IMR-90 (cell line): Measurements from ENCODE around the gene METTL8. TPM values are rescaled to one million over a fixed set of nuclear protein-coding genes. Genes with fewer than 3 reads are reported as not detected.

ENCODE experiments used
- ATAC-seq: fragments of 200-7000 bp; cut with Tn5 transposase; 2 replicates; pipeline ENCODE4 v1.9.1; 2020; ENCODE audit warnings: low read depth, mild to moderate bottlenecking, moderate library complexity
- BruUV-seq: library from RNA; stranded (reverse); fragments of 400-500 nt; replicated peaks from 2 replicates; lab custom pipeline; 2021; lab: Mats Ljungman, UMichigan
- CTCF ChIA-PET: fragments of 300-600 bp; formaldehyde crosslinking; extraction: SDS; loops from one replicate; lab custom pipeline; 2021; ENCODE audit warnings: antibody characterized with exemption; lab: Yijun Ruan, JAX
- POLR2A ChIA-PET: fragments of 300-600 bp; sonication (Branson Sonifier 250); formaldehyde crosslinking; loops from one replicate; lab custom pipeline; 2022; ENCODE audit warnings: antibody characterized with exemption; ENCODE audit not compliant: unreplicated experiment; lab: Charles Lee
- DNase-seq: peaks from one replicate; pipeline ENCODE4 v3.0.0; 2013
- H2AFZ ChIP-seq: replicated peaks from 2 replicates; pipeline ENCODE3; 2013; ENCODE audit warnings: low read length, mild to moderate bottlenecking; ENCODE audit not compliant: poor library complexity
- H2AK5ac ChIP-seq: 2 replicates; pipeline ENCODE4 v1.6.1; 2013; ENCODE audit warnings: low read depth, low read length, inconsistent platforms
- H2AK9ac ChIP-seq: replicated peaks from 2 replicates; pipeline ENCODE3; 2013; ENCODE audit warnings: mild to moderate bottlenecking, low read depth, low read length, moderate library complexity; ENCODE audit not compliant: poor library complexity
- H2BK120ac ChIP-seq: 2 replicates; pipeline ENCODE4 v1.6.1; 2013; ENCODE audit warnings: low read depth, low read length, inconsistent platforms
- H2BK15ac ChIP-seq: 3 replicates; pipeline ENCODE4 v1.6.1; 2013; ENCODE audit warnings: low read depth, low read length, inconsistent platforms
- H2BK20ac ChIP-seq: 2 replicates; pipeline ENCODE4 v1.6.1; 2013; ENCODE audit warnings: low read depth, mild to moderate bottlenecking, inconsistent platforms, low read length, moderate library complexity
- H2BK5ac ChIP-seq: 2 replicates; pipeline ENCODE4 v1.6.1; 2013; ENCODE audit warnings: mild to moderate bottlenecking, low read depth, low read length, inconsistent platforms; ENCODE audit not compliant: poor library complexity, severe bottlenecking
- H3K14ac ChIP-seq: replicated peaks from 2 replicates; pipeline ENCODE4 v1.6.1; 2013; ENCODE audit warnings: low read depth, low read length, inconsistent platforms
- H3K18ac ChIP-seq: 2 replicates; pipeline ENCODE4 v1.6.1; 2013; ENCODE audit warnings: low read depth, low read length, control low read depth
- H3K23ac ChIP-seq: 2 replicates; pipeline ENCODE4 v1.6.1; 2013; ENCODE audit warnings: low read depth, low read length, inconsistent platforms
- H3K27ac ChIP-seq: 2 replicates; pipeline ENCODE4 v1.5.1; 2013; ENCODE audit warnings: mild to moderate bottlenecking, control low read depth, low read length; ENCODE audit not compliant: insufficient read depth
- H3K27me3 ChIP-seq: 2 replicates; pipeline ENCODE4 v1.6.1; 2013; ENCODE audit warnings: low read length; ENCODE audit not compliant: control insufficient read depth, insufficient read depth
- H3K36me3 ChIP-seq: 2 replicates; pipeline ENCODE4 v1.6.1; 2013; ENCODE audit warnings: low read length, mixed read lengths; ENCODE audit not compliant: control insufficient read depth, insufficient read depth
- H3K4ac ChIP-seq: 2 replicates; pipeline ENCODE4 v1.6.1; 2013; ENCODE audit warnings: low read depth, low read length, inconsistent platforms
- H3K4me1 ChIP-seq: 2 replicates; pipeline ENCODE4 v1.6.1; 2013; ENCODE audit warnings: low read length, mixed read lengths; ENCODE audit not compliant: control insufficient read depth, insufficient read depth
- H3K4me2 ChIP-seq: 2 replicates; pipeline ENCODE4 v1.6.1; 2013; ENCODE audit warnings: low read depth, mild to moderate bottlenecking, control low read depth, low read length, moderate library complexity
- H3K4me3 ChIP-seq: 2 replicates; pipeline ENCODE4 v1.5.1; 2013; ENCODE audit warnings: low read depth, mild to moderate bottlenecking, control low read depth, low read length, moderate library complexity; ENCODE audit not compliant: insufficient read depth
- H3K56ac ChIP-seq: 2 replicates; pipeline ENCODE4 v1.6.1; 2013; ENCODE audit warnings: low read length, inconsistent platforms; ENCODE audit not compliant: insufficient read depth; ENCODE audit errors: extremely low read depth
- H3K79me1 ChIP-seq, 2 experiments: 2 replicates each; pipeline ENCODE4 v1.6.1; 2013; ENCODE audit warnings: low read length in 2 of 2, inconsistent platforms in 1 of 2, low read depth in 1 of 2
- H3K9ac ChIP-seq: 2 replicates; pipeline ENCODE4 v1.6.1; 2013; ENCODE audit warnings: low read depth, low read length, control low read depth
- H3K9me1 ChIP-seq: 2 replicates; pipeline ENCODE4 v1.6.1; 2013; ENCODE audit warnings: low read length, inconsistent platforms; ENCODE audit not compliant: insufficient read depth
- H3K9me3 ChIP-seq: 2 replicates; pipeline ENCODE4 v1.6.1; 2013; ENCODE audit warnings: low read length; ENCODE audit not compliant: control insufficient read depth, insufficient read depth
- H4K20me1 ChIP-seq: 2 replicates; pipeline ENCODE4 v1.6.1; 2013; ENCODE audit warnings: low read length, inconsistent platforms; ENCODE audit not compliant: insufficient read depth
- H4K5ac ChIP-seq: 2 replicates; pipeline ENCODE4 v1.6.1; 2013; ENCODE audit warnings: mild to moderate bottlenecking, low read depth, low read length, control low read depth
- H4K8ac ChIP-seq, 2 experiments: 2 replicates each; pipeline ENCODE4 v1.6.1; 2013; ENCODE audit warnings: low read depth in 2 of 2, low read length in 2 of 2, control low read depth in 1 of 2, inconsistent platforms in 1 of 2
- H4K91ac ChIP-seq: 2 replicates; pipeline ENCODE4 v1.6.1; 2013; ENCODE audit warnings: low read depth, low read length, inconsistent platforms; ENCODE audit not compliant: insufficient read depth
- BHLHE40 ChIP-seq: fragments of 150-350 bp; IDR thresholded peaks from 2 replicates; pipeline ENCODE4 v1.6.1; 2016; ENCODE audit warnings: mild to moderate bottlenecking, low read depth, low read length
- CEBPB ChIP-seq: IDR thresholded peaks from 2 replicates; pipeline ENCODE4 v1.6.1; 2012; ENCODE audit warnings: low read depth, low read length, improper control_type of control experiment
- CHD1 ChIP-seq: IDR thresholded peaks from 2 replicates; pipeline ENCODE4 v1.6.1; 2012; ENCODE audit warnings: low read depth, low read length, improper control_type of control experiment
- FOS ChIP-seq: fragments of 150-350 bp; IDR thresholded peaks from 2 replicates; pipeline ENCODE4 v1.6.1; 2016; ENCODE audit warnings: low read depth, low read length
- MAFK ChIP-seq: IDR thresholded peaks from 2 replicates; pipeline ENCODE4 v1.6.1; 2012; ENCODE audit warnings: low read depth, low read length, improper control_type of control experiment
- MAZ ChIP-seq: IDR thresholded peaks from 2 replicates; pipeline ENCODE4 v1.6.1; 2012; ENCODE audit warnings: low read depth, mild to moderate bottlenecking, low read length, improper control_type of control experiment, moderate library complexity, borderline replicate concordance
- MXI1 ChIP-seq: IDR thresholded peaks from 2 replicates; pipeline ENCODE4 v1.6.1; 2012; ENCODE audit warnings: low read depth, mild to moderate bottlenecking, low read length, moderate library complexity, borderline replicate concordance
- NFE2L2 ChIP-seq: fragments of 150-350 bp; IDR thresholded peaks from 2 replicates; pipeline ENCODE4 v1.6.1; 2016; ENCODE audit warnings: low read depth, mild to moderate bottlenecking, low read length
- POLR2A ChIP-seq: IDR thresholded peaks from 2 replicates; pipeline ENCODE4 v1.6.1; 2012; ENCODE audit warnings: mild to moderate bottlenecking, low read depth, low read length
- RAD21 ChIP-seq: IDR thresholded peaks from 2 replicates; pipeline ENCODE4 v1.6.1; 2012; ENCODE audit warnings: low read length, improper control_type of control experiment
- RCOR1 ChIP-seq: IDR thresholded peaks from 2 replicates; pipeline ENCODE4 v1.6.1; 2012; ENCODE audit warnings: mild to moderate bottlenecking, low read length, improper control_type of control experiment; ENCODE audit not compliant: insufficient replicate concordance
- RFX5 ChIP-seq: IDR thresholded peaks from 2 replicates; pipeline ENCODE4 v1.8.0; 2012; ENCODE audit warnings: low read depth, mild to moderate bottlenecking, low read length, moderate library complexity
- SMC3 ChIP-seq: fragments of 150-350 bp; IDR thresholded peaks from 2 replicates; pipeline ENCODE4 v1.6.1; 2016; ENCODE audit warnings: low read depth, mild to moderate bottlenecking, antibody characterized with exemption, low read length, moderate library complexity
- WGBS, 2 experiments: methylation state at CpG; one replicate each; pipeline versions ENCODE4 v1.1.5 to v1.1.7; 2013; ENCODE audit warnings: missing lambda C conversion rate in 2 of 2; ENCODE audit not compliant: insufficient read length in 1 of 2; ENCODE audit errors: extremely low coverage in 2 of 2; 5-methylcytosine and 5-hydroxymethylcytosine counted together
- dilution Hi-C: fragments of 300-500 bp; cut with HindIII; formaldehyde crosslinking; loops from one replicate; pipeline ENCODE4 v1.14.3; 2018; ENCODE audit warnings: low sequenced_read_pairs; ENCODE audit not compliant: unreplicated experiment
- in situ Hi-C: fragments of 300-500 bp; cut with MboI; formaldehyde crosslinking; loops from 3 replicates; pipeline ENCODE4 v1.14.3; 2019; ENCODE audit warnings: low sequenced_read_pairs, inconsistent platforms, mixed read lengths
- intact Hi-C: fragments of 100-400 bp; cut with micrococcal nuclease; formaldehyde crosslinking; loops from 2 replicates; pipeline ENCODE4 v1.10.0; 2022
- polyA plus RNA-seq, 3 experiments: library from polyadenylated mRNA; depleted of rRNA; stranded (reverse); fragments of >200 nt; gene quantifications; 2 replicates each; pipeline ENCODE4 v1.2.3, GENCODE V29; 2012; ENCODE audit warnings: low replicate concordance in 1 of 3
- total RNA-seq: library from RNA; depleted of rRNA; stranded (reverse); fragments of >200 nt; gene quantifications from 2 replicates; pipeline ENCODE4 v1.2.3, GENCODE V29; 2012
- TF ChIP-seq, protein P1 (sequence below): fragments of 150-350 bp; IDR thresholded peaks from 2 replicates; pipeline ENCODE4 v1.6.1; 2016; ENCODE audit warnings: low read depth, mild to moderate bottlenecking, low read length, moderate library complexity, borderline replicate concordance
- TF ChIP-seq, protein P2 (sequence below): conservative IDR thresholded peaks from 2 replicates; pipeline ENCODE4 v1.5.1; 2012; ENCODE audit warnings: mild to moderate bottlenecking, low read depth, low read length, improper control_type of control experiment

METTL8 gene
- total and polyA plus RNA-seq, 2 of the 4 experiments (the other 2 are of a cell fraction) = 6.9 to 10.6 TPM

- Histone ChIP-seq H3K36me3 (no peaks in the 10 kb centered on the region), H3K27me3 (no peaks in the 10 kb centered on the region; the same call in 1 of the 2 replicates), H3K79me1 (no peaks in the 10 kb centered on the region), H4K5ac (no peak overlapping the region), H3K4me2 (no peak overlapping the region), H2AFZ (no peak overlapping the region), H2AK9ac (no peak overlapping the region), H2BK5ac (no peak overlapping the region), H3K14ac (no peak overlapping the region), H3K4me1 (peaks cover 1% of the 10 kb centered on the region; the same call in 1 of the 2 replicates), H3K9me1 (no peaks in the 10 kb centered on the region), H3K56ac (no peak overlapping the region), H2AK5ac (no peak overlapping the region), H4K91ac (no peak overlapping the region), H3K9ac (no peak overlapping the region), H4K8ac (no peak overlapping the region), H2BK15ac (no peak overlapping the region), H3K9me3 (no peaks in the 10 kb centered on the region), H3K23ac (no peak overlapping the region), H3K4ac (no peak overlapping the region), H2BK120ac (no peak overlapping the region), H3K4me3 (no peak overlapping the region), H3K18ac (no peak overlapping the region), H4K20me1 (no peaks in the 10 kb centered on the region), H3K27ac (no peak overlapping the region), H2BK20ac (no peak overlapping the region)
- no peak for TF ChIP-seq MAZ
- TF ChIP-seq CEBPB = no peak
- no peak for TF ChIP-seq MAFK
- no peak for TF ChIP-seq POLR2A
- TF ChIP-seq SMC3 = no peak
- no peak for TF ChIP-seq CHD1
- no peak for TF ChIP-seq NFE2L2
- no peak for TF ChIP-seq RFX5
- TF ChIP-seq, protein P1, sequence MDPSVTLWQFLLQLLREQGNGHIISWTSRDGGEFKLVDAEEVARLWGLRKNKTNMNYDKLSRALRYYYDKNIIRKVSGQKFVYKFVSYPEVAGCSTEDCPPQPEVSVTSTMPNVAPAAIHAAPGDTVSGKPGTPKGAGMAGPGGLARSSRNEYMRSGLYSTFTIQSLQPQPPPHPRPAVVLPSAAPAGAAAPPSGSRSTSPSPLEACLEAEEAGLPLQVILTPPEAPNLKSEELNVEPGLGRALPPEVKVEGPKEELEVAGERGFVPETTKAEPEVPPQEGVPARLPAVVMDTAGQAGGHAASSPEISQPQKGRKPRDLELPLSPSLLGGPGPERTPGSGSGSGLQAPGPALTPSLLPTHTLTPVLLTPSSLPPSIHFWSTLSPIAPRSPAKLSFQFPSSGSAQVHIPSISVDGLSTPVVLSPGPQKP = no peak
- no peak for TF ChIP-seq BHLHE40
- no peak for TF ChIP-seq RAD21
- TF ChIP-seq, protein P2, sequence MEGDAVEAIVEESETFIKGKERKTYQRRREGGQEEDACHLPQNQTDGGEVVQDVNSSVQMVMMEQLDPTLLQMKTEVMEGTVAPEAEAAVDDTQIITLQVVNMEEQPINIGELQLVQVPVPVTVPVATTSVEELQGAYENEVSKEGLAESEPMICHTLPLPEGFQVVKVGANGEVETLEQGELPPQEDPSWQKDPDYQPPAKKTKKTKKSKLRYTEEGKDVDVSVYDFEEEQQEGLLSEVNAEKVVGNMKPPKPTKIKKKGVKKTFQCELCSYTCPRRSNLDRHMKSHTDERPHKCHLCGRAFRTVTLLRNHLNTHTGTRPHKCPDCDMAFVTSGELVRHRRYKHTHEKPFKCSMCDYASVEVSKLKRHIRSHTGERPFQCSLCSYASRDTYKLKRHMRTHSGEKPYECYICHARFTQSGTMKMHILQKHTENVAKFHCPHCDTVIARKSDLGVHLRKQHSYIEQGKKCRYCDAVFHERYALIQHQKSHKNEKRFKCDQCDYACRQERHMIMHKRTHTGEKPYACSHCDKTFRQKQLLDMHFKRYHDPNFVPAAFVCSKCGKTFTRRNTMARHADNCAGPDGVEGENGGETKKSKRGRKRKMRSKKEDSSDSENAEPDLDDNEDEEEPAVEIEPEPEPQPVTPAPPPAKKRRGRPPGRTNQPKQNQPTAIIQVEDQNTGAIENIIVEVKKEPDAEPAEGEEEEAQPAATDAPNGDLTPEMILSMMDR = no peak
- no peak for TF ChIP-seq RCOR1
- TF ChIP-seq MXI1 = no peak
- no peak for TF ChIP-seq FOS
- POLR2A ChIA-PET = no interaction called here
- DNase-seq (no peak), ATAC-seq (no peak)
- intact Hi-C loops = no loop called here
- in situ Hi-C loops = no loop called here
- dilution Hi-C loops = no loop called here
- no CpG with 5 or more reads among the region's 4 CpGs for WGBS, 2 experiments
- no TSS peak for BruUV-seq
- CTCF ChIA-PET = no interaction called here
Measured at GRCh38 chr2:171267855-171268629, 165.7 kb downstream of the METTL8 start.
